ENCODE data around the gene ANAPC13.
A peak's percentile ranks its signal among the peaks of the same experiment; 100 is the strongest.

DNA sequence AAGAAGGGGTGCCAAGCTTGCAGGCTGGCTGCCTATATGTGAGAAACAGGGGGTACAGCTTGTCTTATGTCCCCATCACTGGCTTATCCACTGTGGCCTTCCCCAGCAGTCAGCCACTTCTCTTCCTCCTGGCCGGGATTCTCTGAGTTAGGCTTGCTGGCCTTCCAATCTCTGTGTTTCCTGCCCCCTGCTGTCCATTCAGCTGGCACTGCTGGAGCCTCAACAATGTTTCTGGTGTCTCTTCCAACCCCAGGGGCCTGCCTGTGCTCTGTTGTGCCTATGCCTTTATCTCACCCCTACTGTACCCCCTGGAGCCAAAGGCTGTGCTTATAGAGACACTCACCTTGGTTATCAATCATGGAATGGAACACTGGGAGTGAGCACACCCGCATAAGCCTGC, 36.5 kb downstream of the ANAPC13 start:
- TF ChIP-seq CTCF (IDR thresholded peaks at IDR 0.05) (peak in 1 of 3 experiments; percentile 26), POLR2A (IDR thresholded peaks at IDR 0.05) (no peak)
